ENCODE results near the gene TPP2.

TPP2 gene

DNA sequence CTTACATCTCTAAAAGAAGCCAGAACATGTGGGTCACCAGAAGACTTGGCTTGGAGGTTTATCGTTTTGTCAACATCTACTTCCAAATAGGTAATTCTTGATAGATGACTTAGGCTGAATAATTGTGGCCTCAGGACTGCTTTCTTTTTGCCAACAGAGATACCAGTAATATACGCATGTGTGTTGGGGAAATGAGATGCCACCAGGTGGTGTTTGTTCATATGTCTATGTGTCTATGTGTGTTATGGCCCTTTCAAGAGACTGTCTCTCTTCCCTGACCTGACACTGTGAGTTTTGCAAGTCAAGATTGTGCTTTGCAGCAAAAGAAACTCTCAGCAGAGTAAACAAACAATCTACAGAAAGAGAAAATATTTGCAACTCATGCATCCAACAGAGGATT lies 129.6 kb downstream of the TPP2 start:
- Mint-ChIP-seq H3K27me3 (peaks cover 10% of the 10 kb centered on the region), H3K36me3 (ENCODE audit: low read depth) (no peaks in the 10 kb centered on the region), H3K9me3 (no peaks in the 10 kb centered on the region), H3K4me1 (ENCODE audit: low read depth) (peaks cover 5% of the 10 kb centered on the region), H3K4me3 (no peak overlapping the region), H3K27ac (no peak overlapping the region)
- no peak for DNase-seq

All from activated T-cell treated with anti-CD3 and anti-CD28 coated beads, Interleukin-2, amount 50 U/mL, for 24 hours (primary cell).